GM12878 (cell line): ENCODE results near the gene MYBPC1.

ENCODE experiments used
- ATF7 ChIP-seq: fragments of 450-650 bp; IDR thresholded peaks from 2 replicates; pipeline ENCODE4 v1.6.1; 2016; ENCODE audit warnings: low read depth, mild to moderate bottlenecking
- EP300 ChIP-seq, 2 experiments: fragments of 150-350 bp in 1 of 2; IDR thresholded peaks; 2 replicates each; pipeline ENCODE4 v1.6.1; 2011 to 2012; ENCODE audit warnings: low read depth in 2 of 2, low read length in 2 of 2, borderline replicate concordance in 1 of 2, improper control_type of control experiment in 1 of 2, inconsistent platforms in 1 of 2; ENCODE audit not compliant: control insufficient read depth in 1 of 2
- FOS ChIP-seq: IDR thresholded peaks from 3 replicates; pipeline ENCODE4 v1.6.1; 2011; ENCODE audit warnings: borderline replicate concordance; ENCODE audit not compliant: insufficient read length; ENCODE audit errors: extremely low read depth
- HCFC1 ChIP-seq: fragments of 150-350 bp; IDR thresholded peaks from 2 replicates; pipeline ENCODE4 v1.6.1; 2014; ENCODE audit warnings: low read length
- KDM1A ChIP-seq: fragments of 200-600 bp; sonication (generic); IDR thresholded peaks from 2 replicates; pipeline ENCODE4 v1.6.1; 2016; ENCODE audit warnings: borderline replicate concordance
- RFX5 ChIP-seq: IDR thresholded peaks from 2 replicates; pipeline ENCODE4 v1.6.1; 2011; ENCODE audit warnings: low read depth, low read length, improper control_type of control experiment
- TF ChIP-seq, protein P1 (sequence below), 3 experiments: IDR thresholded peaks in 2 of 3; conservative IDR thresholded peaks in 1 of 3; 2 replicates each; pipeline ENCODE4 v1.5.1; 2011; ENCODE audit warnings: low read depth in 3 of 3, low read length in 3 of 3, mild to moderate bottlenecking in 3 of 3, control low read depth in 2 of 3, moderate library complexity in 2 of 3, inconsistent platforms in 1 of 3, mixed read lengths in 1 of 3; ENCODE audit not compliant: control insufficient read depth in 2 of 3, insufficient read depth in 1 of 3; ENCODE audit errors: extremely low read depth in 1 of 3
- TF ChIP-seq, protein P2 (sequence below): fragments of 450-650 bp; IDR thresholded peaks from 2 replicates; pipeline ENCODE4 v1.6.1; 2016; ENCODE audit warnings: mild to moderate bottlenecking
- TF ChIP-seq, protein P3 (sequence below): IDR thresholded peaks from 2 replicates; pipeline ENCODE4 v1.6.1; 2011; ENCODE audit warnings: low read depth, mild to moderate bottlenecking, low read length, moderate library complexity, borderline replicate concordance; ENCODE audit errors: extremely low read depth
- TF ChIP-seq, protein P4 (sequence below): IDR thresholded peaks from 2 replicates; pipeline ENCODE4 v1.6.1; 2012; ENCODE audit warnings: low read depth, low read length, improper control_type of control experiment
- TF ChIP-seq, protein P5 (sequence below): IDR thresholded peaks from 2 replicates; pipeline ENCODE4 v1.6.1; 2011; ENCODE audit warnings: low read depth, low read length, improper control_type of control experiment, borderline replicate concordance
- TF ChIP-seq, protein P6 (sequence below): fragments of 450-650 bp; IDR thresholded peaks from 2 replicates; pipeline ENCODE4 v1.6.1; 2017; ENCODE audit warnings: antibody characterized with exemption, mild to moderate bottlenecking, moderate library complexity

DNA sequence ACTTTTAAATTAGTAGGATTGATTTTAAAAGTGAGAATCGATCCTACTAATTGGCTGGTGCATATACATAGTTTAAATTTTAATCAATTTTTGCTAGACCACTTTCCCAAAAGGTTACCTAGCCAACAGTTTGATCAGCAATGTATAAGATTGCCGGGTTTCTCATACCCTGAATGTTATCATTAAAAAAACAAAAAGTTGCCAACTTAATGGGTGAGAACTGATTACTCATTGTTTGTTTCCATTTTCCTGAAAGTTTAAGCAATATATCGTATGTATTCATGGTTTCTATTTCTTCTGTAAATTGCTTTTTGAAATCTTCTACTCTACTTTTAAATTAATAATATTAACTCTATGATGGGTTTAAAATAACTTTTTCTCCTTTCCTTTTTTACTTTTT lies 4.4 kb upstream of the MYBPC1 start:
- TF ChIP-seq, protein P1, sequence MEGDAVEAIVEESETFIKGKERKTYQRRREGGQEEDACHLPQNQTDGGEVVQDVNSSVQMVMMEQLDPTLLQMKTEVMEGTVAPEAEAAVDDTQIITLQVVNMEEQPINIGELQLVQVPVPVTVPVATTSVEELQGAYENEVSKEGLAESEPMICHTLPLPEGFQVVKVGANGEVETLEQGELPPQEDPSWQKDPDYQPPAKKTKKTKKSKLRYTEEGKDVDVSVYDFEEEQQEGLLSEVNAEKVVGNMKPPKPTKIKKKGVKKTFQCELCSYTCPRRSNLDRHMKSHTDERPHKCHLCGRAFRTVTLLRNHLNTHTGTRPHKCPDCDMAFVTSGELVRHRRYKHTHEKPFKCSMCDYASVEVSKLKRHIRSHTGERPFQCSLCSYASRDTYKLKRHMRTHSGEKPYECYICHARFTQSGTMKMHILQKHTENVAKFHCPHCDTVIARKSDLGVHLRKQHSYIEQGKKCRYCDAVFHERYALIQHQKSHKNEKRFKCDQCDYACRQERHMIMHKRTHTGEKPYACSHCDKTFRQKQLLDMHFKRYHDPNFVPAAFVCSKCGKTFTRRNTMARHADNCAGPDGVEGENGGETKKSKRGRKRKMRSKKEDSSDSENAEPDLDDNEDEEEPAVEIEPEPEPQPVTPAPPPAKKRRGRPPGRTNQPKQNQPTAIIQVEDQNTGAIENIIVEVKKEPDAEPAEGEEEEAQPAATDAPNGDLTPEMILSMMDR (IDR thresholded peaks at IDR 0.05 in 2 of 3, conservative IDR thresholded peaks at IDR 0.05 in 1 of 3; ENCODE audit: control insufficient read depth in 2 of 3, extremely low read depth in 1 of 3, insufficient read depth in 1 of 3, low read depth in 3 of 3, low read length in 3 of 3), result no peak
- TF ChIP-seq EP300 (IDR thresholded peaks at IDR 0.05; ENCODE audit: borderline replicate concordance in 1 of 2, control insufficient read depth in 1 of 2, low read depth in 2 of 2, low read length in 2 of 2) (no peak), ATF7 (no peak), KDM1A (no peak), FOS (no peak), RFX5 (no peak), HCFC1 (no peak)
- TF ChIP-seq, protein P2, sequence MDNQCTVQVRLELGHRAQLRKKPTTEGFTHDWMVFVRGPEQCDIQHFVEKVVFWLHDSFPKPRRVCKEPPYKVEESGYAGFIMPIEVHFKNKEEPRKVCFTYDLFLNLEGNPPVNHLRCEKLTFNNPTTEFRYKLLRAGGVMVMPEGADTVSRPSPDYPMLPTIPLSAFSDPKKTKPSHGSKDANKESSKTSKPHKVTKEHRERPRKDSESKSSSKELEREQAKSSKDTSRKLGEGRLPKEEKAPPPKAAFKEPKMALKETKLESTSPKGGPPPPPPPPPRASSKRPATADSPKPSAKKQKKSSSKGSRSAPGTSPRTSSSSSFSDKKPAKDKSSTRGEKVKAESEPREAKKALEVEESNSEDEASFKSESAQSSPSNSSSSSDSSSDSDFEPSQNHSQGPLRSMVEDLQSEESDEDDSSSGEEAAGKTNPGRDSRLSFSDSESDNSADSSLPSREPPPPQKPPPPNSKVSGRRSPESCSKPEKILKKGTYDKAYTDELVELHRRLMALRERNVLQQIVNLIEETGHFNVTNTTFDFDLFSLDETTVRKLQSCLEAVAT, result no peak
- TF ChIP-seq, protein P3, sequence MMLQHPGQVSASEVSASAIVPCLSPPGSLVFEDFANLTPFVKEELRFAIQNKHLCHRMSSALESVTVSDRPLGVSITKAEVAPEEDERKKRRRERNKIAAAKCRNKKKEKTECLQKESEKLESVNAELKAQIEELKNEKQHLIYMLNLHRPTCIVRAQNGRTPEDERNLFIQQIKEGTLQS, result no peak
- TF ChIP-seq, protein P4, sequence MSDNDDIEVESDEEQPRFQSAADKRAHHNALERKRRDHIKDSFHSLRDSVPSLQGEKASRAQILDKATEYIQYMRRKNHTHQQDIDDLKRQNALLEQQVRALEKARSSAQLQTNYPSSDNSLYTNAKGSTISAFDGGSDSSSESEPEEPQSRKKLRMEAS, result no peak
- TF ChIP-seq, protein P5, sequence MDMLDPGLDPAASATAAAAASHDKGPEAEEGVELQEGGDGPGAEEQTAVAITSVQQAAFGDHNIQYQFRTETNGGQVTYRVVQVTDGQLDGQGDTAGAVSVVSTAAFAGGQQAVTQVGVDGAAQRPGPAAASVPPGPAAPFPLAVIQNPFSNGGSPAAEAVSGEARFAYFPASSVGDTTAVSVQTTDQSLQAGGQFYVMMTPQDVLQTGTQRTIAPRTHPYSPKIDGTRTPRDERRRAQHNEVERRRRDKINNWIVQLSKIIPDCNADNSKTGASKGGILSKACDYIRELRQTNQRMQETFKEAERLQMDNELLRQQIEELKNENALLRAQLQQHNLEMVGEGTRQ, result no peak
- TF ChIP-seq, protein P6, sequence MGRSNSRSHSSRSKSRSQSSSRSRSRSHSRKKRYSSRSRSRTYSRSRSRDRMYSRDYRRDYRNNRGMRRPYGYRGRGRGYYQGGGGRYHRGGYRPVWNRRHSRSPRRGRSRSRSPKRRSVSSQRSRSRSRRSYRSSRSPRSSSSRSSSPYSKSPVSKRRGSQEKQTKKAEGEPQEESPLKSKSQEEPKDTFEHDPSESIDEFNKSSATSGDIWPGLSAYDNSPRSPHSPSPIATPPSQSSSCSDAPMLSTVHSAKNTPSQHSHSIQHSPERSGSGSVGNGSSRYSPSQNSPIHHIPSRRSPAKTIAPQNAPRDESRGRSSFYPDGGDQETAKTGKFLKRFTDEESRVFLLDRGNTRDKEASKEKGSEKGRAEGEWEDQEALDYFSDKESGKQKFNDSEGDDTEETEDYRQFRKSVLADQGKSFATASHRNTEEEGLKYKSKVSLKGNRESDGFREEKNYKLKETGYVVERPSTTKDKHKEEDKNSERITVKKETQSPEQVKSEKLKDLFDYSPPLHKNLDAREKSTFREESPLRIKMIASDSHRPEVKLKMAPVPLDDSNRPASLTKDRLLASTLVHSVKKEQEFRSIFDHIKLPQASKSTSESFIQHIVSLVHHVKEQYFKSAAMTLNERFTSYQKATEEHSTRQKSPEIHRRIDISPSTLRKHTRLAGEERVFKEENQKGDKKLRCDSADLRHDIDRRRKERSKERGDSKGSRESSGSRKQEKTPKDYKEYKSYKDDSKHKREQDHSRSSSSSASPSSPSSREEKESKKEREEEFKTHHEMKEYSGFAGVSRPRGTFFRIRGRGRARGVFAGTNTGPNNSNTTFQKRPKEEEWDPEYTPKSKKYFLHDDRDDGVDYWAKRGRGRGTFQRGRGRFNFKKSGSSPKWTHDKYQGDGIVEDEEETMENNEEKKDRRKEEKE, result no peak
